Trophoblast cell (in vitro differentiated cells and primary cell): ENCODE measurements around the gene A4GNT.

Source experiments
- DNase-seq, 2 donors: peaks; one replicate each; pipeline ENCODE4 v3.0.0-alpha.2; 2016
- H2AFZ ChIP-seq: 2 replicates; pipeline ENCODE4 v1.6.1; 2013; ENCODE audit warnings: low read length, moderate library complexity, mild to moderate bottlenecking; ENCODE audit not compliant: insufficient read depth, poor library complexity
- H2AK5ac ChIP-seq: 2 replicates; pipeline ENCODE4 v1.6.1; 2013; ENCODE audit warnings: mild to moderate bottlenecking, low read length
- H2BK120ac ChIP-seq: 2 replicates; pipeline ENCODE4 v1.6.1; 2013; ENCODE audit warnings: low read length, mild to moderate bottlenecking, moderate library complexity; ENCODE audit not compliant: insufficient read depth, poor library complexity
- H2BK12ac ChIP-seq: 2 replicates; pipeline ENCODE4 v1.6.1; 2013; ENCODE audit warnings: mild to moderate bottlenecking, low read length, moderate library complexity
- H2BK5ac ChIP-seq: 2 replicates; pipeline ENCODE4 v1.6.1; 2013; ENCODE audit warnings: low read length, low read depth, moderate library complexity, mild to moderate bottlenecking; ENCODE audit not compliant: poor library complexity
- H3K14ac ChIP-seq: 2 replicates; pipeline ENCODE4 v1.6.1; 2013; ENCODE audit warnings: mild to moderate bottlenecking, low read length
- H3K18ac ChIP-seq: 2 replicates; pipeline ENCODE4 v1.6.1; 2013; ENCODE audit warnings: mild to moderate bottlenecking, low read length
- H3K23ac ChIP-seq: 2 replicates; pipeline ENCODE4 v1.6.1; 2013; ENCODE audit warnings: low read length
- H3K27ac ChIP-seq: 2 replicates; pipeline ENCODE4 v1.5.1; 2013; ENCODE audit warnings: low read depth, mild to moderate bottlenecking, inconsistent platforms, low read length, moderate library complexity
- H3K27me3 ChIP-seq: 2 replicates; pipeline ENCODE4 v1.6.1; 2013; ENCODE audit warnings: inconsistent platforms, mild to moderate bottlenecking, low read length, moderate library complexity; ENCODE audit not compliant: insufficient read depth
- H3K36me3 ChIP-seq, 2 experiments: 1 replicate in 1 of 2; 2 replicates in 1 of 2; pipeline ENCODE4 v1.6.1; 2013; ENCODE audit warnings: low read length in 2 of 2, mild to moderate bottlenecking in 2 of 2, moderate library complexity in 1 of 2; ENCODE audit not compliant: insufficient read depth in 2 of 2, control insufficient read depth in 1 of 2
- H3K4ac ChIP-seq: 2 replicates; pipeline ENCODE4 v1.6.1; 2013; ENCODE audit warnings: low read depth, mild to moderate bottlenecking, low read length, moderate library complexity
- H3K4me1 ChIP-seq, 2 experiments: 1 replicate in 1 of 2; 2 replicates in 1 of 2; pipeline ENCODE4 v1.6.1; 2013; ENCODE audit warnings: low read length in 2 of 2, mild to moderate bottlenecking in 2 of 2, moderate library complexity in 1 of 2; ENCODE audit not compliant: insufficient read depth in 2 of 2, control insufficient read depth in 1 of 2
- H3K4me2 ChIP-seq: 2 replicates; pipeline ENCODE4 v1.6.1; 2013; ENCODE audit warnings: inconsistent platforms, mild to moderate bottlenecking, low read length, moderate library complexity
- H3K4me3 ChIP-seq: 2 replicates; pipeline ENCODE4 v1.5.1; 2013; ENCODE audit warnings: mild to moderate bottlenecking, low read depth, low read length, inconsistent platforms
- H3K79me1 ChIP-seq: one replicate; pipeline ENCODE4 v1.6.1; 2013; ENCODE audit warnings: low read length
- H3K79me2 ChIP-seq: 2 replicates; pipeline ENCODE4 v1.6.1; 2013; ENCODE audit warnings: low read length, mild to moderate bottlenecking; ENCODE audit not compliant: control insufficient read depth, insufficient read depth, poor library complexity
- H3K9ac ChIP-seq: 2 replicates; pipeline ENCODE4 v1.6.1; 2013; ENCODE audit warnings: mild to moderate bottlenecking, low read length
- H3K9me3 ChIP-seq: 2 replicates; pipeline ENCODE4 v1.6.1; 2013; ENCODE audit warnings: low read depth, mild to moderate bottlenecking, control low read depth, inconsistent platforms, low read length; ENCODE audit not compliant: insufficient read depth
- H4K12ac ChIP-seq: 2 replicates; pipeline ENCODE4 v1.6.1; 2013; ENCODE audit warnings: low read depth, mild to moderate bottlenecking, low read length, moderate library complexity
- H4K8ac ChIP-seq: 2 replicates; pipeline ENCODE4 v1.6.1; 2013; ENCODE audit warnings: low read depth, mild to moderate bottlenecking, low read length, moderate library complexity
- H4K91ac ChIP-seq: one replicate; pipeline ENCODE4 v1.6.1; 2013; ENCODE audit warnings: low read depth, mild to moderate bottlenecking, low read length, moderate library complexity
- WGBS: extraction: QIAGEN DNeasy Blood & Tissue Kit; methylation state at CpG from one replicate; pipeline ENCODE4 v1.1.7; 2013; ENCODE audit warnings: missing lambda C conversion rate; ENCODE audit not compliant: insufficient read length, insufficient coverage; ENCODE audit errors: extremely low coverage; 5-methylcytosine and 5-hydroxymethylcytosine counted together

Gene A4GNT

DNA sequence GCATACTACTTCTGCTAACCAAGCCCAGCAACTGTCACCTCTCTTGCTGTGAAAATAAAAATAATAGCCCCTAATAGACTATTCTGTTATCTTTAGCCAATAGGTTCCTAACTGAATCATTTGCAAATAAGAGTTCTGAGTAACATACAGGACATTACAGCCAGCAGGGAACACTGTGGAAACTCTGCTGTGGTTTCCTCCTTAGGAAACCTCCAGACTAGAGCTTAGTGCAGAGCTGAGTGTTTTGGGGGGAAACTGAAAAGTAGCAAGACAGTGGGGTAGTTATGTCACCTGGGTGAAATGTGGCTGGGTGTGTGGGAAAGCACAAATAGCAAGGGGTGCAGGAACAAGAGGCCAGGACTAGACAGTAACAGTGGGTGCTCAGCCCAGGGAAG, 49.2 kb downstream of the A4GNT start:
- Histone ChIP-seq H3K79me2 (no peaks in the 10 kb centered on the region), H3K27ac (peak overlapping the region; percentile 31), H3K36me3 (peaks cover 5 to 11% of the 10 kb centered on the region in 2 experiments), H3K18ac (no peak overlapping the region), H3K4ac (no peak overlapping the region), H4K8ac (no peak overlapping the region), H2BK12ac (no peak overlapping the region), H3K23ac (no peak overlapping the region), H3K27me3 (no peaks in the 10 kb centered on the region), H2BK5ac (no peak overlapping the region), H2AFZ (no peak overlapping the region), H4K91ac (no peak overlapping the region), H4K12ac (no peak overlapping the region), H3K9ac (no peak overlapping the region), H3K4me2 (no peak overlapping the region), H3K14ac (no peak overlapping the region), H3K4me1 (peaks cover 11 to 19% of the 10 kb centered on the region in 2 experiments), H3K9me3 (no peaks in the 10 kb centered on the region), H2AK5ac (no peak overlapping the region), H3K79me1 (peaks cover 2% of the 10 kb centered on the region), H2BK120ac (no peak overlapping the region), H3K4me3 (no peak overlapping the region)
- DNase-seq, result no peak

DNA sequence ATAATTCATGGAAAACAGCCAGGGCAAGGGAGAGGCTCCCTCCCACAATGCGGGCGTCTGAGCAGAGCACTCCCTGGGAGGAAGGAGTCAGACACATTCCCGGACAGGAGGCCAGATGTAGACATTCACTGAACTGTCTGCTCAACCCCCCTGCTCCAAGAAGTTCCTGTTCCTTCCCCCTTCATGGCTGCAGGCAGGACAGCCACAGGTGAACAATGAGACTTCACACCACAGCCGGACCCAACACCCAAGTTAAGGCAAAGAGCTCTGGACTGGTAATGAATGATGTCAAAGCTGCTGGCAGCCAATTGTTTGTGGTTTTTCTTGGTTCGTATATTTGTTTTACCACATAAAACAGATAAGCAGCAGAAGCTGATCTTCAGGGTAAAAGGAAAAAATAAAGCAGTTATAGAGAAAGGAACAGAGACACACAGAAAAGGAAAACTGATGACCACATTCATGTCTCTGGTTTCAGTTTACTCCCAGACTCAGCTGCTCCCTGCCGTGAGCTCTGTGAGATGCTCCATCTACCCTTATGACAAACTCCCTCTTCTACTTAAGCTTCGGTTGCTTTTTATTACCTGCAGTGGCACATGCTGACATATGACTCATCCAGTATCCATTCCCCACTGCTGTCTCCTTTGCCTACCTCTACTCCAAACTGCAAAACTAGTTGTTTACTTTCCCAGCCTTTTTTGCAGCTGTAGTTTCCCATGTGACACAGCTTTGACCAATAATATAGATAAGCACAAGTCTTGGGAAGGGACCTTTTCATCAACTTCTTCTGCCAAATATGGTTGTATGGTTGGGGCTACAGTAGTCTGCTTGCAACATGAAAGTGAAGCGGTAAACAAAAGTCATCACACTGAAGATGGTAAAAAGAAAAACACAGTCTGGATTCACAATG, 49.9 kb downstream of the A4GNT start:
- no CpG with 5 or more reads among the region's 8 CpGs for WGBS
- H3K4me3 ChIP-seq, result no peak overlapping the region

DNA sequence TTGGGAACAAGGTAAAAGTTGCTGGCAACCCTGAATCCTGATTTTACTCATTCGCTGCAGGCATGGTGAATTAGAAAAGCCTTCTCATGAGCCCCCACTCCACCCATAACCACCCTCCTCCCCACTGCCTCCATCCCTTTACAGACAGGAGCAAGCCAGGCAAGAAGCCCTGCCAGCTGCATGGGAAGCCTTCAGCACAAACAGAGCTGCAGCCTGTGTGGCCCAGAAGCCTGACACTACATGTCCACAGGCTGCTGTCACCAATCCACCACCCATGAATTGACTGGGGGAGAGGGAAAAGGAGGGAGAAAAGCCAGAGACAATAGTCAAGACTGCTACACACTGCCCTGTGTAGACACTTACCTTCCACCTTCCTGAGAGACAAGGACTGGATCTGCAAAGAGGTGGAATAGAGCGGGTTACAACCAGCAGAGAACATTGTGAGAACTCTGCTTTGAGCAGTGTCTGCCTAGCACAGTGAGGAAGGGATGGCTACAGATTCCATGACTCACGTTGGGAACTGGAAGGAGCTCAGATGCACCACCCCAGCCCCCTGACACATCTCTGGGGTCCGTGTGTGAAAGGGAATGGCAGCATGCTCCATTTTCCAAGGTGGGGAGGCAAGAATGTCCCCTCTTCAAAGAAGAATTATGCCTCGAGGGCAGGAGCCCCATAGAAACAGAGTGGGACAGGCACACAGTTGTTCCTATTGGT, 50.7 kb downstream of the A4GNT start:
- WGBS, result no CpG with 5 or more reads among the region's 5 CpGs
- H3K36me3 ChIP-seq, result peaks cover 8 to 9% of the 10 kb centered on the region in 2 experiments
- H3K23ac ChIP-seq, result no peak overlapping the region
- H3K14ac ChIP-seq, result no peak overlapping the region
- no peak overlapping the region for H2BK12ac ChIP-seq
- H4K8ac ChIP-seq, result no peak overlapping the region
- H3K4ac ChIP-seq, result no peak overlapping the region
- H3K79me1 ChIP-seq, result peaks cover 2% of the 10 kb centered on the region
- no peak overlapping the region for H3K9ac ChIP-seq
- H2AFZ ChIP-seq, result no peak overlapping the region
- no peak overlapping the region for H2AK5ac ChIP-seq
- peak overlapping the region; percentile 19 for H3K4me2 ChIP-seq
- no peak overlapping the region for H3K4me3 ChIP-seq
- H3K9me3 ChIP-seq, result no peaks in the 10 kb centered on the region
- H3K27me3 ChIP-seq, result no peaks in the 10 kb centered on the region
- no peak overlapping the region for H4K12ac ChIP-seq
- no peak overlapping the region for H3K18ac ChIP-seq
- H2BK120ac ChIP-seq, result no peak overlapping the region
- peak overlapping the region; percentile 75 for H3K27ac ChIP-seq
- H3K79me2 ChIP-seq, result no peaks in the 10 kb centered on the region
- no peak overlapping the region for H4K91ac ChIP-seq
- peak overlapping the region; percentile 24 for H2BK5ac ChIP-seq
- DNase-seq, result no peak
- peaks cover 11 to 19% of the 10 kb centered on the region in 2 experiments for H3K4me1 ChIP-seq

More for the DNA sequence above, 49.9 kb downstream of the A4GNT start:
- H3K18ac ChIP-seq, result no peak overlapping the region
- H3K14ac ChIP-seq, result no peak overlapping the region
- no peak overlapping the region for H3K23ac ChIP-seq
- no peak overlapping the region for H4K8ac ChIP-seq
- H3K4me2 ChIP-seq, result peak overlapping the region; percentile 19
- DNase-seq, result peak; percentile 75 to 77
- peaks cover 11 to 19% of the 10 kb centered on the region in 2 experiments for H3K4me1 ChIP-seq
- no peak overlapping the region for H4K91ac ChIP-seq
- H3K27ac ChIP-seq, result peak overlapping the region; percentile 75
- H3K79me1 ChIP-seq, result peaks cover 2% of the 10 kb centered on the region
- no peak overlapping the region for H2BK120ac ChIP-seq
- H2AK5ac ChIP-seq, result no peak overlapping the region
- no peak overlapping the region for H2BK12ac ChIP-seq
- H3K4ac ChIP-seq, result no peak overlapping the region
- H3K79me2 ChIP-seq, result no peaks in the 10 kb centered on the region
- no peak overlapping the region for H2AFZ ChIP-seq
- no peak overlapping the region for H4K12ac ChIP-seq
- no peaks in the 10 kb centered on the region for H3K9me3 ChIP-seq
- H3K9ac ChIP-seq, result no peak overlapping the region
- peak overlapping the region; percentile 24 for H2BK5ac ChIP-seq
- no peaks in the 10 kb centered on the region for H3K27me3 ChIP-seq
- peaks cover 8 to 11% of the 10 kb centered on the region in 2 experiments for H3K36me3 ChIP-seq

GRCh38 chr3:138079901-138080300, 52.3 kb downstream of the A4GNT start:
- no peak for DNase-seq
- peaks cover 2% of the 10 kb centered on the region for H3K79me1 ChIP-seq
- H3K18ac ChIP-seq, result no peak overlapping the region
- no peak overlapping the region for H4K12ac ChIP-seq
- no peaks in the 10 kb centered on the region for H3K9me3 ChIP-seq
- H2AK5ac ChIP-seq, result no peak overlapping the region
- H3K27me3 ChIP-seq, result no peaks in the 10 kb centered on the region
- no peak overlapping the region for H3K4me2 ChIP-seq
- no peak overlapping the region for H2AFZ ChIP-seq
- no peak overlapping the region for H2BK12ac ChIP-seq
- H4K91ac ChIP-seq, result no peak overlapping the region
- no peak overlapping the region for H3K23ac ChIP-seq
- H3K4me1 ChIP-seq, result peaks cover 11 to 19% of the 10 kb centered on the region in 2 experiments
- no peak overlapping the region for H3K9ac ChIP-seq
- no peak overlapping the region for H3K27ac ChIP-seq
- no peak overlapping the region for H3K4me3 ChIP-seq
- H3K36me3 ChIP-seq, result peaks cover 5 to 6% of the 10 kb centered on the region in 2 experiments
- H3K4ac ChIP-seq, result no peak overlapping the region
- H2BK5ac ChIP-seq, result no peak overlapping the region
- no peak overlapping the region for H2BK120ac ChIP-seq
- no peak overlapping the region for H4K8ac ChIP-seq
- no peaks in the 10 kb centered on the region for H3K79me2 ChIP-seq
- no peak overlapping the region for H3K14ac ChIP-seq
- no CpG with 5 or more reads among the region's 5 CpGs for WGBS
